GM21786 (cell line): Measurements from ENCODE around the gene MSH5.
"Not testable (repeated sequence)": the region's sequence is repeated elsewhere in the genome, so short reads cannot be mapped to it uniquely, and the experiment has no call there.

ENCODE experiments used
- ATAC-seq: cut with Tn5 transposase; IDR thresholded peaks from one replicate; pipeline ENCODE4 v1.9.1; 2021; ENCODE audit not compliant: unreplicated experiment

Gene MSH5

DNA sequence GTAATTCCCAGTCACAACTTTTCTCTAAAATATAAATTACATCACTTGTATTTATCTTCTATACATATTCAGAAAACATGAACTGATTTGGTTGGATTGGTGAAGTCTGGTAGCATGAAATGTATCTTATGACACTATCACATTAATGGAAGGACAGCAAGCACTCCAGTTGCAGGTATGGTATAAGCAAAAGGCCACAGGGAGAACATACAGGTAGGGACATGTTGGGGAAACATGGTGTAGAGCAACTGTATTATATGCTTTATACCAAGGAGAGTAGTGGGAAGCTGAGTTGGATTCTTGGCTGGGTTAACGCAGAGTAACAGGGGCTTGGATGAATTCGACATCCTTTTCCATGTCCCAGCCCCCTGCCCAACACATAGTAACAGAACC, 57.2 kb downstream of the MSH5 start:
- ATAC-seq = no peak

DNA sequence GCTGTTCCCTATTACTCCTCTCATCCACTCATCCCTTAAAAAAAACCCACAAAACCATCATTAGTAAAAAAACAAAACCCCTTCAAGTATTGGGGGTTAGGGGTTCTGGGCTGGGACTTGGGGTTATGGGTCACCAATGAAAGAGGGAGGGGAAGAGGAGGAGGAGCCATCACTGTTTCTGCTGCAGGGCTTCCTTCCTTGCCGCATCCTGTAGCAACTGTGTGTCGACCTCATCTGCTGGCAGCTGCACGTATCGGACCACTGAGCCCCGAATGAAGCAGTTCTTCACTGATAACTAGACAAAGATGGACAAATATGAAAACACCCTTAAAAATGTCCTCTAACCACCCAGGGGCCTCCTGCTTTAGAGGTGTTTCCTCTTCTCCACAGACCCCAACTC, 57.8 kb downstream of the MSH5 start:
- no peak for ATAC-seq

- ATAC-seq = no peak
Observed at GRCh38 chr6:31799781-31800180, 60.0 kb downstream of the MSH5 start.

DNA sequence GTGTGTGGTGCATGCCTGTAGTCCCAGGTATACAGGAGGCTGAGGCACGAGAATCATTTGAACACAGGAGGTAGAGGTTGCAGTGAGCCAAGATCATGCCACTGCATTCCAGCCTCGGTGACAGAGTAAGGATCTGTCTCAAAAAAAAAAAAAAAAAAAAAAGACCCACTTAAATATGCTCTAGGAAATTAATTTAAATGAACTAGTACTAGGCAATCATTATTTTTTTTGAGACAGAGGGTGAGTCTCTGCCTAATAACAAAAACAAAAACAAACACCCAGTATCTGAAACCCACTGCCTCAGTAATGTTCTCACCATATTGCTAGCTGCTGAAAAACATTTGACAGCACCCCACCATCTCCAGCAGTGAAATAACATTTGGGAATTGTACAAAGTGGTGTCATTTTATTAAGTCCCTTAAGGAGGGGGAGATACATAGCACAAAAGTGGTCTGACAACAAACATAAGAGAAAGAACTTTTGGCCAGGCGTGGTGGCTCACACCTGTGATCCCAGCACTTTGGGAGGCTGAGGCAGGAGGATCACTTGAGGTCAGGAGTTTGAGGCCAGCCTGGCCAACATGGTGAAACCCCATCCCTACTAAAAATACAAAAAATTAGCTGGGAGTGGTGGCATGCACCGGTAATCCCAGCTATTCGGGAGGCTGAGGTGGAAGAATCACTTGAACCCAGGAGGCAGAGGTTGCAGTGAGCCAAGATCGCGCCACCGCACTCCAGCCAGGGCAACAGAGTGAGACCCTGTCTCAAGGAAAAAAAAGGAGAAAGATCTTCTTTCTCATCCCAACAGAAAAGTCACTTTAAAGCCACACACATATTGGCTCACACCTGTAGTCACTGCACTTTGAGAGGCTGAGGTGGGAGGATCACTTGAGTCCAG, 61.5 kb downstream of the MSH5 start:
- ATAC-seq = not testable (repeated sequence)

DNA sequence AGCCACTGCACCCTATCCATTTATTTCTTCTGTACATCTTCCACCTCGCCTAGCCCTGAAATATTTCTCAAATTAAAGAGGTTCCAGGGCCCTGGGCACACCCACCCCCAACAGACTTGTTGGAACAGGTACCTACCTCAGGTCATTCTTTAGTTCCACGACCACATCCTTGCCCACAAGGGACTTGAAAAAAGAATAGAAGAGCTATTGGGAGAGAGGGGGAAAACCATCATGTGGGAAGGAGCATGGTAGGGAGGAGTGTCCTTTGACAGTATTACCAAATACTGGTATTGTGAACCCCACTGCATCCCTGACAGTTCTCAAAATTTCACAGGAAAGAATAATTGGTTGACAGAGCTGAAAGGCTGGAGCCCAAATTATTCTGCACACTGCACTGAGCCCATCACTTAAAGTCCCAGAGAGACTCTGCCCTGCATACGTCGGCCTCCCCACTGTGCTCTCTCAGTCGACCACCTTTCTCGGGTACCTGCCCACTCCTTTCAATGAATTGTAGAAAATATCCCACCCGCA, 66.2 kb downstream of the MSH5 start:
- no peak for ATAC-seq

GRCh38 chr6:31806470-31807272, 66.9 kb downstream of the MSH5 start, which contains the start of gene LSM2:
Gene LSM2 (minus strand): TSS chr6:31806966. CDS start chr6:31806757, 209 bp downstream.
- ATAC-seq = peak; percentile 79

- not testable (repeated sequence) for ATAC-seq
Observed at GRCh38 chr6:31808599-31808998, 68.8 kb downstream of the MSH5 start.

DNA sequence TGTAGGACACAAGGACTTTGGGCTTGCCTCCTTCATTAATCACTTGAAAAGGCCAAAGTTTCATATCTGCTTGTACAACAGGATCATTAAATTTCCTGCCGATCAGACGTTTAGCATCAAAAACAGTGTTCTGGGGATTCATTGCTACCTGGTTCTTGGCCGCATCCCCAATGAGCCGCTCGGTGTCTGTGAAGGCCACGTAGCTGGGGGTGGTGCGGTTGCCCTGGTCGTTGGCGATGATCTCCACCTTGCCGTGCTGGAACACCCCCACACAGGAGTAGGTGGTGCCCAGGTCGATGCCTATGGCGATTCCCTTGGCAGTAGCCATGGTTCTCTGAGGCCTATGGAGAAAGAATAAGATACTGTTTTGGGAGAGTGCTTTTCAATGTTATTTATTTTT, 71.8 kb downstream of the MSH5 start:
- no peak for ATAC-seq
